Stimulated activated CD4-positive, alpha-beta T cell treated with anti-CD3 and anti-CD28 coated beads, Interleukin-4, amount 100 ng/mL, for 1 hour (primary cell): ENCODE data around the gene PPP1R8.
A peak's percentile ranks its signal among the peaks of the same experiment; 100 is the strongest.

ENCODE experiments used
- DNase-seq: peaks from one replicate; pipeline ENCODE4 v3.0.0-alpha.2; 2020

The PPP1R8 gene

GRCh38 chr1:27872802-27873551 lies 42.4 kb downstream of the PPP1R8 start:
- DNase-seq, result peak; percentile 33

GRCh38 chr1:27873671-27874384 lies 43.2 kb downstream of the PPP1R8 start:
- no peak for DNase-seq

- no peak for DNase-seq
Observed at GRCh38 chr1:27876341-27877114, 45.9 kb downstream of the PPP1R8 start.

GRCh38 chr1:27877115-27877416 lies 46.5 kb downstream of the PPP1R8 start:
- no peak for DNase-seq

GRCh38 chr1:27878039-27878438 lies 47.5 kb downstream of the PPP1R8 start:
- DNase-seq, result no peak

GRCh38 chr1:27878787-27879335 lies 48.3 kb downstream of the PPP1R8 start:
- no peak for DNase-seq

- no peak for DNase-seq
Observed at GRCh38 chr1:27879374-27880082, 48.9 kb downstream of the PPP1R8 start.

- DNase-seq, result no peak
Observed at GRCh38 chr1:27882543-27882903, 51.9 kb downstream of the PPP1R8 start.

GRCh38 chr1:27883536-27883935 lies 53.0 kb downstream of the PPP1R8 start:
- no peak for DNase-seq

GRCh38 chr1:27884006-27884954 lies 53.7 kb downstream of the PPP1R8 start:
- DNase-seq, result no peak

- DNase-seq, result no peak
Observed at GRCh38 chr1:27885114-27885528, 54.5 kb downstream of the PPP1R8 start.

- no peak for DNase-seq
Observed at GRCh38 chr1:27885621-27886352, 55.2 kb downstream of the PPP1R8 start.

- DNase-seq, result no peak
Observed at GRCh38 chr1:27886353-27886679, 55.7 kb downstream of the PPP1R8 start.

GRCh38 chr1:27886744-27887143 lies 56.2 kb downstream of the PPP1R8 start:
- no peak for DNase-seq

GRCh38 chr1:27887215-27888021 lies 56.8 kb downstream of the PPP1R8 start:
- no peak for DNase-seq

- no peak for DNase-seq
Observed at GRCh38 chr1:27889506-27889905, 58.9 kb downstream of the PPP1R8 start.

- no peak for DNase-seq
Observed at GRCh38 chr1:27891196-27891889, 60.8 kb downstream of the PPP1R8 start.

GRCh38 chr1:27894521-27894920 lies 63.9 kb downstream of the PPP1R8 start:
- DNase-seq, result no peak
